HG03064 (cell line): ENCODE measurements around the gene ARL14.

ENCODE experiments used
- ATAC-seq: cut with Tn5 transposase; IDR thresholded peaks from one replicate; pipeline ENCODE4 v1.9.1; 2021; ENCODE audit warnings: low read depth; ENCODE audit not compliant: unreplicated experiment

The ARL14 gene

GRCh38 chr3:160719710-160720109 is 42.8 kb downstream of the ARL14 start:
- no peak for ATAC-seq

- ATAC-seq: no peak
Measured at GRCh38 chr3:160720123-160720746, 43.3 kb downstream of the ARL14 start.

GRCh38 chr3:160722331-160722730 is 45.4 kb downstream of the ARL14 start:
- ATAC-seq: no peak

GRCh38 chr3:160725338-160725737 is 48.4 kb downstream of the ARL14 start:
- ATAC-seq: no peak
